PC-3 (cell line): ENCODE measurements around the gene WDR49. TPM values are rescaled to one million over a fixed set of nuclear protein-coding genes. Genes with fewer than 3 reads are reported as not detected.

Source experiments
- ATAC-seq: fragments of 200-7000 bp; cut with Tn5 transposase; 2 replicates; pipeline ENCODE4 v1.9.1; 2020; ENCODE audit warnings: mild to moderate bottlenecking, moderate library complexity
- BruUV-seq: library from RNA; stranded (reverse); fragments of 400-500 nt; replicated peaks from 2 replicates; lab custom pipeline; 2021; lab: Mats Ljungman, UMichigan
- CTCF ChIA-PET: fragments of 300-600 bp; sonication (Branson Sonifier 250); formaldehyde crosslinking; loops from one replicate; lab custom pipeline; 2022; ENCODE audit warnings: antibody characterized with exemption; lab: Charles Lee
- POLR2A ChIA-PET: fragments of 300-600 bp; sonication (Branson Sonifier 250); formaldehyde crosslinking; loops from one replicate; lab custom pipeline; 2022; ENCODE audit warnings: antibody characterized with exemption; ENCODE audit not compliant: unreplicated experiment; lab: Charles Lee
- DNase-seq: peaks from one replicate; pipeline ENCODE4 v3.0.0-alpha.2; 2015
- H2AFZ ChIP-seq: fragments of 300-600 bp; sonication (generic); 2 replicates; pipeline ENCODE4 v1.6.0; 2016; ENCODE audit warnings: antibody characterized with exemption, low read length
- H3F3A ChIP-seq: fragments of 300-600 bp; sonication (generic); one replicate; pipeline ENCODE4 v1.6.0; 2017; ENCODE audit warnings: antibody characterized with exemption, low read length, control low read depth, mild to moderate bottlenecking; ENCODE audit not compliant: unreplicated experiment
- H3K27ac ChIP-seq: fragments of 300-600 bp; sonication (generic); 2 replicates; pipeline ENCODE4 v1.5.1; 2016; ENCODE audit warnings: mild to moderate bottlenecking, low read length
- H3K27me3 ChIP-seq: fragments of 300-600 bp; sonication (generic); 2 replicates; pipeline ENCODE4 v1.6.1; 2016; ENCODE audit warnings: low read length, mixed read lengths
- H3K36me3 ChIP-seq: fragments of 300-600 bp; sonication (generic); 2 replicates; pipeline ENCODE4 v1.6.1; 2016; ENCODE audit warnings: low read depth, mixed run types, low read length, mixed read lengths
- H3K4me1 ChIP-seq: fragments of 300-600 bp; sonication (generic); 2 replicates; pipeline ENCODE4 v1.5.1; 2016; ENCODE audit warnings: low read length; ENCODE audit not compliant: insufficient read depth
- H3K4me2 ChIP-seq: fragments of 300-600 bp; sonication (generic); 2 replicates; pipeline ENCODE4 v1.6.0; 2016; ENCODE audit warnings: low read length
- H3K4me3 ChIP-seq: fragments of 300-600 bp; sonication (generic); 2 replicates; pipeline ENCODE4 v1.5.1; 2016; ENCODE audit warnings: mild to moderate bottlenecking, low read length, mixed read lengths
- H3K79me2 ChIP-seq: fragments of 300-600 bp; sonication (generic); 2 replicates; pipeline ENCODE4 v1.6.1; 2017; ENCODE audit warnings: low read length, mixed read lengths
- H3K9ac ChIP-seq: fragments of 300-600 bp; sonication (generic); 2 replicates; pipeline ENCODE4 v1.6.0; 2016; ENCODE audit warnings: mild to moderate bottlenecking, low read length
- H3K9me2 ChIP-seq: fragments of 300-600 bp; sonication (generic); replicated peaks from 2 replicates; pipeline ENCODE4 v1.6.1; 2016; ENCODE audit warnings: mixed run types, low read length, mixed read lengths
- H3K9me3 ChIP-seq: fragments of 300-600 bp; sonication (generic); 2 replicates; pipeline ENCODE4 v1.6.1; 2016; ENCODE audit warnings: low read length, mixed read lengths
- H4K20me1 ChIP-seq: fragments of 300-600 bp; sonication (generic); 2 replicates; pipeline ENCODE4 v1.6.1; 2016; ENCODE audit warnings: low read length, mixed read lengths
- CTCF ChIP-seq: fragments of 300-600 bp; sonication (generic); conservative IDR thresholded peaks from 2 replicates; pipeline ENCODE4 v1.5.1; 2017; ENCODE audit warnings: antibody characterized with exemption, low read depth, mild to moderate bottlenecking, low read length
- EZH2 ChIP-seq: fragments of 300-600 bp; sonication (generic); IDR thresholded peaks from one replicate; pipeline ENCODE4 v1.6.1; 2017; ENCODE audit warnings: antibody characterized with exemption, mild to moderate bottlenecking, low read length; ENCODE audit not compliant: unreplicated experiment
- EZH2phosphoT487 ChIP-seq: fragments of 300-600 bp; sonication (generic); IDR thresholded peaks from 2 replicates; pipeline ENCODE4 v1.6.1; 2018; ENCODE audit warnings: mild to moderate bottlenecking, antibody characterized with exemption, low read length, borderline replicate concordance
- intact Hi-C: fragments of 100-400 bp; cut with micrococcal nuclease; formaldehyde crosslinking; loops from 2 replicates; pipeline ENCODE4 v1.9.0; 2023
- total RNA-seq: library from RNA; depleted of rRNA; stranded (reverse); fragments of >200 nt; gene quantifications from 2 replicates; pipeline ENCODE4 v1.2.3, GENCODE V29; 2014

Gene WDR49
- total RNA-seq, 1 experiment from 2014 or later: 0.33 TPM

- Histone ChIP-seq H3K9me2 (no peaks in the 10 kb centered on the region), H3K79me2 (no peaks in the 10 kb centered on the region), H3F3A (no peaks in the 10 kb centered on the region), H3K4me1 (no peaks in the 10 kb centered on the region), H3K4me2 (no peak overlapping the region), H4K20me1 (no peaks in the 10 kb centered on the region), H2AFZ (no peak overlapping the region), H3K36me3 (no peaks in the 10 kb centered on the region), H3K9me3 (no peaks in the 10 kb centered on the region), H3K4me3 (no peak overlapping the region), H3K27me3 (0 out of 2 replicates have a peak, but pooled peaks cover 3% of the 10 kb centered on the region), H3K9ac (no peak overlapping the region), H3K27ac (no peak overlapping the region)
- ChIA-PET CTCF (no interaction called here), POLR2A (no interaction called here)
- intact Hi-C loops: no loop called here
- DNase-seq (no peak), ATAC-seq (no peak)
- TF ChIP-seq EZH2 (no peak), CTCF (no peak), EZH2phosphoT487 (no peak)
- no TSS peak for BruUV-seq
Observed at GRCh38 chr3:167564612-167565011, 89.1 kb downstream of the WDR49 start.

GRCh38 chr3:167559924-167560323 is 93.8 kb downstream of the WDR49 start:
- Histone ChIP-seq H3K4me3 (no peak overlapping the region), H3K27ac (no peak overlapping the region), H3K9me2 (no peaks in the 10 kb centered on the region), H3K27me3 (peaks cover 20% of the 10 kb centered on the region; the same call in 1 of the 2 replicates), H3K36me3 (no peaks in the 10 kb centered on the region), H2AFZ (no peak overlapping the region), H3K4me2 (no peak overlapping the region), H3K9me3 (no peaks in the 10 kb centered on the region), H3K4me1 (no peaks in the 10 kb centered on the region), H3F3A (no peaks in the 10 kb centered on the region), H3K79me2 (no peaks in the 10 kb centered on the region), H3K9ac (no peak overlapping the region), H4K20me1 (no peaks in the 10 kb centered on the region)
- no peak for DNase-seq
- intact Hi-C loops: no loop called here
- ChIA-PET POLR2A (no interaction called here), CTCF (no interaction called here)
- no peak for ATAC-seq
- no TSS peak for BruUV-seq
- TF ChIP-seq EZH2 (no peak), EZH2phosphoT487 (no peak), CTCF (no peak)

GRCh38 chr3:167554898-167555297 is 98.8 kb downstream of the WDR49 start:
- no peak for DNase-seq
- Histone ChIP-seq H3K36me3 (no peaks in the 10 kb centered on the region), H3K27me3 (peaks cover 18% of the 10 kb centered on the region; the same call in 1 of the 2 replicates), H3F3A (no peaks in the 10 kb centered on the region), H3K27ac (no peak overlapping the region), H3K9me2 (no peaks in the 10 kb centered on the region), H3K4me2 (no peak overlapping the region), H2AFZ (no peak overlapping the region), H3K9me3 (no peaks in the 10 kb centered on the region), H3K79me2 (no peaks in the 10 kb centered on the region), H3K9ac (no peak overlapping the region), H3K4me3 (no peak overlapping the region), H4K20me1 (no peaks in the 10 kb centered on the region), H3K4me1 (no peaks in the 10 kb centered on the region)
- intact Hi-C loops: no loop called here
- TF ChIP-seq EZH2phosphoT487 (no peak), CTCF (no peak), EZH2 (no peak)
- ChIA-PET POLR2A (no interaction called here), CTCF (no interaction called here)
- no TSS peak for BruUV-seq
- no peak for ATAC-seq
